Liver (tissue), 9 donors: ENCODE data around the gene SPACA9. TPM values are rescaled to one million over a fixed set of nuclear protein-coding genes. Genes with fewer than 3 reads are reported as not detected.

Source experiments
- DNase-seq: peaks from one replicate; pipeline ENCODE4 v3.0.0-alpha.2; 2017; ENCODE audit warnings: low spot score
- H3K27ac ChIP-seq, 2 donors: one replicate each; pipeline ENCODE4 v1.7.0; 2013; ENCODE audit warnings: inconsistent platforms in 2 of 2, low read length in 2 of 2, control low read depth in 1 of 2, low read depth in 1 of 2, mild to moderate bottlenecking in 1 of 2
- H3K27me3 ChIP-seq, 4 donors: one replicate each; pipeline versions ENCODE4 v1.6.1 to v1.7.0; 2013; ENCODE audit warnings: low read length in 3 of 4, inconsistent platforms in 1 of 4, mild to moderate bottlenecking in 1 of 4, moderate library complexity in 1 of 4; ENCODE audit not compliant: control insufficient read depth in 4 of 4, insufficient read depth in 4 of 4
- H3K36me3 ChIP-seq, 4 donors: one replicate each; pipeline versions ENCODE4 v1.6.1 to v1.7.0; 2013; ENCODE audit warnings: low read length in 3 of 4, mild to moderate bottlenecking in 3 of 4, low read depth in 1 of 4, moderate library complexity in 1 of 4; ENCODE audit not compliant: control insufficient read depth in 4 of 4, insufficient read depth in 3 of 4
- H3K4me1 ChIP-seq, 4 donors: one replicate each; pipeline versions ENCODE4 v1.6.1 to v1.7.0; 2013; ENCODE audit warnings: low read length in 3 of 4, mild to moderate bottlenecking in 3 of 4, moderate library complexity in 1 of 4; ENCODE audit not compliant: control insufficient read depth in 4 of 4, insufficient read depth in 4 of 4
- H3K4me3 ChIP-seq, 3 donors: one replicate each; pipeline versions ENCODE4 v1.6.1 to v1.7.0; 2013; ENCODE audit warnings: low read length in 3 of 3, control low read depth in 1 of 3, low read depth in 1 of 3, mild to moderate bottlenecking in 1 of 3
- H3K9ac ChIP-seq, 2 donors: one replicate each; pipeline ENCODE4 v1.7.0; 2013; ENCODE audit warnings: low read length in 2 of 2, mild to moderate bottlenecking in 2 of 2, moderate library complexity in 2 of 2, control low read depth in 1 of 2, low read depth in 1 of 2
- H3K9me3 ChIP-seq, 4 donors: one replicate each; pipeline versions ENCODE4 v1.6.1 to v1.7.0; 2013; ENCODE audit warnings: low read length in 3 of 4; ENCODE audit not compliant: control insufficient read depth in 4 of 4
- ATF3 ChIP-seq: IDR thresholded peaks from 2 replicates; pipeline ENCODE4 v1.6.1; 2016; ENCODE audit warnings: antibody characterized with exemption
- CTCF ChIP-seq: fragments of 150-350 bp; IDR thresholded peaks from 2 replicates; pipeline ENCODE4 v1.5.1; 2017; ENCODE audit warnings: improper control_type of control experiment, low read depth, low read length; ENCODE audit not compliant: missing input control
- EGR1 ChIP-seq, 2 donors: IDR thresholded peaks; 2 replicates each; pipeline ENCODE4 v1.6.1; 2016 to 2018; ENCODE audit warnings: antibody characterized with exemption in 2 of 2, low read depth in 2 of 2
- FOXA1 ChIP-seq: IDR thresholded peaks from 2 replicates; pipeline ENCODE4 v1.6.1; 2016; ENCODE audit warnings: antibody characterized with exemption
- FOXA2 ChIP-seq: IDR thresholded peaks from 2 replicates; pipeline ENCODE4 v1.6.1; 2016; ENCODE audit warnings: antibody characterized with exemption
- GABPA ChIP-seq, 2 donors: IDR thresholded peaks in 1 of 2; conservative IDR thresholded peaks in 1 of 2; 2 replicates each; pipeline ENCODE4 v1.6.1; 2016; ENCODE audit warnings: antibody characterized with exemption in 2 of 2, mild to moderate bottlenecking in 1 of 2, moderate library complexity in 1 of 2
- HNF4A ChIP-seq, 2 donors: conservative IDR thresholded peaks; 2 replicates each; pipeline ENCODE4 v1.6.1; 2016; ENCODE audit warnings: antibody characterized with exemption in 2 of 2, mild to moderate bottlenecking in 2 of 2
- MAX ChIP-seq: IDR thresholded peaks from 2 replicates; pipeline ENCODE4 v1.6.1; 2016; ENCODE audit warnings: antibody characterized with exemption
- NR2F2 ChIP-seq: IDR thresholded peaks from 2 replicates; pipeline ENCODE4 v1.6.1; 2016; ENCODE audit warnings: antibody characterized with exemption
- RAD21 ChIP-seq, 2 donors: IDR thresholded peaks; 2 replicates each; pipeline ENCODE4 v1.6.1; 2016; ENCODE audit warnings: antibody characterized with exemption in 2 of 2, mild to moderate bottlenecking in 2 of 2
- RXRA ChIP-seq, 2 donors: IDR thresholded peaks; 2 replicates each; pipeline ENCODE4 v1.6.1; 2017 to 2018; ENCODE audit warnings: antibody characterized with exemption in 2 of 2, mild to moderate bottlenecking in 1 of 2
- SP1 ChIP-seq: IDR thresholded peaks from 2 replicates; pipeline ENCODE4 v1.6.1; 2018; ENCODE audit warnings: antibody characterized with exemption, mild to moderate bottlenecking
- YY1 ChIP-seq: IDR thresholded peaks from 2 replicates; pipeline ENCODE4 v1.6.1; 2016; ENCODE audit warnings: antibody characterized with exemption, mild to moderate bottlenecking
- WGBS: extraction: QIAGEN DNeasy Blood & Tissue Kit; methylation state at CpG from one replicate; pipeline ENCODE4 v1.1.7; 2013; 5-methylcytosine and 5-hydroxymethylcytosine counted together
- polyA plus RNA-seq, 2 donors: library from polyadenylated mRNA; stranded (reverse) in 1 of 2; unstranded in 1 of 2; fragments of 200-250 nt in 1 of 2; fragments of >200 nt in 1 of 2; fragmentation: Nextera tagmentation in 1 of 2; extraction: Ambion mirVana in 1 of 2; gene quantifications; one replicate each; pipeline versions ENCODE4 v1.2.1 to v1.2.3, GENCODE V29; 2013 to 2015
- total RNA-seq, 2 donors: library from RNA; depleted of rRNA; stranded (reverse); fragments of >200 nt; gene quantifications; one replicate each; pipeline ENCODE4 v1.2.3, GENCODE V29; 2014
- TF ChIP-seq, protein P1 (sequence below): IDR thresholded peaks from 2 replicates; pipeline ENCODE4 v1.6.1; 2016; ENCODE audit warnings: antibody characterized with exemption, mild to moderate bottlenecking
- donor health status: healthy.
- donor health status: healthy.
- donor health status: healthy.
- donor health status: healthy.
- donor health status: healthy.

Gene SPACA9
- total and polyA plus RNA-seq, 4 donors = 0.67 to 1.3 (median 0.98) TPM

DNA sequence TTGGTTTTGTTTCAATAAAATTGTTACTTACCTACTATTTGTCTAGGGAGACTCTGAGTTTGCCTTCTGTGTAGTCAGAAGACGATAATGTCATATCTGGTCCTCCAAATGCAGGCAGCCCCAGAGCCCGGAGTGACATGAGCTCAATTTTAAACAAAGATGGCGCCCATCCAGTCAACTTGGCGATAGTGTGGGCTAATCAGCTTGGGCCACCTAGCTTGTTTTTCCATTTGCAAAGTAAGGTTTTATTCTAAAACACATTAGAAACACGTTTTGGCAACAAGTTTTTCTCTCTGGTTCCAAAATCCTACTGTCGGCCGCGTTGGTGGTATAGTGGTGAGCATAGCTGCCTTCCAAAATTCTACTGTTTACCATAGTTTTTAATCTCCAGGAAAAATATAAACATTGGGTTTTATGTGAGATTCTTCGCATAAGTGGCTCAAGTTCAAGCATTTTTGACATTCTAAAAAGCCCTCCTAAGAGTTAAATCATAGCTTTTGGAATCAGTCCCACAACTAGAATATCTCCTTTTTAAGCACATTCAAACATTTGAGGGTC is 52.6 kb downstream of the SPACA9 start:
- Histone ChIP-seq H3K9me3 (no peaks in the 10 kb centered on the region), H3K27me3 (no peaks in the 10 kb centered on the region), H3K27ac (no peak overlapping the region), H3K9ac (no peak overlapping the region), H3K4me3 (no peak overlapping the region), H3K36me3 (peaks cover 3 to 28% (median 15%) of the 10 kb centered on the region in 4 donors), H3K4me1 (no peaks in the 10 kb centered on the region)
- TF ChIP-seq, protein P1, sequence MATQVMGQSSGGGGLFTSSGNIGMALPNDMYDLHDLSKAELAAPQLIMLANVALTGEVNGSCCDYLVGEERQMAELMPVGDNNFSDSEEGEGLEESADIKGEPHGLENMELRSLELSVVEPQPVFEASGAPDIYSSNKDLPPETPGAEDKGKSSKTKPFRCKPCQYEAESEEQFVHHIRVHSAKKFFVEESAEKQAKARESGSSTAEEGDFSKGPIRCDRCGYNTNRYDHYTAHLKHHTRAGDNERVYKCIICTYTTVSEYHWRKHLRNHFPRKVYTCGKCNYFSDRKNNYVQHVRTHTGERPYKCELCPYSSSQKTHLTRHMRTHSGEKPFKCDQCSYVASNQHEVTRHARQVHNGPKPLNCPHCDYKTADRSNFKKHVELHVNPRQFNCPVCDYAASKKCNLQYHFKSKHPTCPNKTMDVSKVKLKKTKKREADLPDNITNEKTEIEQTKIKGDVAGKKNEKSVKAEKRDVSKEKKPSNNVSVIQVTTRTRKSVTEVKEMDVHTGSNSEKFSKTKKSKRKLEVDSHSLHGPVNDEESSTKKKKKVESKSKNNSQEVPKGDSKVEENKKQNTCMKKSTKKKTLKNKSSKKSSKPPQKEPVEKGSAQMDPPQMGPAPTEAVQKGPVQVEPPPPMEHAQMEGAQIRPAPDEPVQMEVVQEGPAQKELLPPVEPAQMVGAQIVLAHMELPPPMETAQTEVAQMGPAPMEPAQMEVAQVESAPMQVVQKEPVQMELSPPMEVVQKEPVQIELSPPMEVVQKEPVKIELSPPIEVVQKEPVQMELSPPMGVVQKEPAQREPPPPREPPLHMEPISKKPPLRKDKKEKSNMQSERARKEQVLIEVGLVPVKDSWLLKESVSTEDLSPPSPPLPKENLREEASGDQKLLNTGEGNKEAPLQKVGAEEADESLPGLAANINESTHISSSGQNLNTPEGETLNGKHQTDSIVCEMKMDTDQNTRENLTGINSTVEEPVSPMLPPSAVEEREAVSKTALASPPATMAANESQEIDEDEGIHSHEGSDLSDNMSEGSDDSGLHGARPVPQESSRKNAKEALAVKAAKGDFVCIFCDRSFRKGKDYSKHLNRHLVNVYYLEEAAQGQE = no peak
- TF ChIP-seq ATF3 (no peak), FOXA2 (no peak), SP1 (no peak), RXRA (IDR thresholded peaks at IDR 0.05) (no peak), CTCF (no peak), FOXA1 (no peak)
- no peak for DNase-seq
- WGBS = 93% methylated on average over 9 of the region's 9 CpGs

DNA sequence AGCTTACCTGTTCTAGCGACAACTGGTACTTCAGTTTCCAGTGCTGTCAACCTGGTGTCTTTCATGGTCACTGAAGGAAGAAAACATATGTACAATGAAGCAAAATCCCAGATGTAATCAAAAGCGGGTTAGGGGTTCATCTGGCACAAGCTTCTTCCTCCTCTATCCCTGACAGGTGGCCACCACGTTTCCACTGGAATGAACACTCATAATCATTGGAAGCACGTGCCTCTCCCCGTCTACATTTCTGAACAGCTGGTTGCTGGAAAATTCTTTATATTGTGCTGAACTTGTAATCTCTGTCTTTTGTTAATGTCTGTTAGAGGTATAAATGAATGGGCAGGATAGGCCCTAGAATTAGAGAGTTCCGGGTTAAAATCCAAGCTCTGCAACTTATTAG is 56.3 kb downstream of the SPACA9 start:
- Histone ChIP-seq H3K9me3 (no peaks in the 10 kb centered on the region), H3K27ac (no peak overlapping the region), H3K4me1 (no peaks in the 10 kb centered on the region), H3K27me3 (no peaks in the 10 kb centered on the region), H3K36me3 (peaks cover 0 to 7% (median 4%) of the 10 kb centered on the region in 4 donors), H3K4me3 (no peak overlapping the region), H3K9ac (no peak overlapping the region)
- no peak for DNase-seq
- TF ChIP-seq GABPA (IDR thresholded peaks at IDR 0.05 in 1 of 2, conservative IDR thresholded peaks at IDR 0.05 in 1 of 2) (no peak), HNF4A (conservative IDR thresholded peaks at IDR 0.05) (no peak), EGR1 (IDR thresholded peaks at IDR 0.05; ENCODE audit: low read depth in 2 of 2) (no peak), RAD21 (IDR thresholded peaks at IDR 0.05) (no peak), FOXA2 (no peak), NR2F2 (no peak), YY1 (no peak), MAX (no peak), ATF3 (no peak), CTCF (no peak), FOXA1 (no peak), RXRA (IDR thresholded peaks at IDR 0.05) (no peak), SP1 (no peak)
- TF ChIP-seq, protein P1 = no peak
- 94% methylated on average over 6 of the region's 6 CpGs for WGBS
